Astrocyte of the spinal cord (primary cell): ENCODE measurements around the gene SLC35F3.

Source experiments
- DNase-seq: peaks from one replicate; pipeline ENCODE4 v3.0.0; 2011; ENCODE audit warnings: low read depth, low spot score
- H3K4me3 ChIP-seq: 2 replicates; pipeline ENCODE4 v1.5.1; 2011; ENCODE audit warnings: low read depth, mild to moderate bottlenecking, low read length, moderate library complexity
- in situ Hi-C: cut with HindIII; loops from 2 replicates; pipeline ENCODE4 v1.10.0; 2017; ENCODE audit warnings: low sequenced_read_pairs
- TF ChIP-seq, protein P1 (sequence below): IDR thresholded peaks from 2 replicates; pipeline ENCODE4 v1.5.1; 2012; ENCODE audit warnings: low read depth, mild to moderate bottlenecking, low read length, inconsistent platforms

Gene SLC35F3

DNA sequence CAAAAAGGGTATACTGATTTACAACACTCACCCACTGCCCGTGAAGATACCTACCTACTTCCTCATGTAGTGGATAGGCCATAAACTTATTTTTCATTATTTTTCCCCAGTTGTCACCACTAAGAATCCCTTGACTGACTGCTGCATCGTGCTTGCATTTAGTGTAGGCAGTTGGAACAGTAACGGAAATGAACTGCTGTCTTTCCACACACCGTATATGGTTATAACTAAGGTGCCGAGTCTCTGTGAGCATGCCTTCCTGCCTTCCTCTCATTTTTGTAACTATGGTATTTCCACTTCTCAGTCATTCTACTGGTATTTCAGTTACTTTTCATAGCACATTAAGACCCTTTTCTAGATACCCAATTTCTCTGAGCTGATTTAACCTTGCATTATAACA lies 36.4 kb downstream of the SLC35F3 start:
- DNase-seq: no peak
- TF ChIP-seq, protein P1, sequence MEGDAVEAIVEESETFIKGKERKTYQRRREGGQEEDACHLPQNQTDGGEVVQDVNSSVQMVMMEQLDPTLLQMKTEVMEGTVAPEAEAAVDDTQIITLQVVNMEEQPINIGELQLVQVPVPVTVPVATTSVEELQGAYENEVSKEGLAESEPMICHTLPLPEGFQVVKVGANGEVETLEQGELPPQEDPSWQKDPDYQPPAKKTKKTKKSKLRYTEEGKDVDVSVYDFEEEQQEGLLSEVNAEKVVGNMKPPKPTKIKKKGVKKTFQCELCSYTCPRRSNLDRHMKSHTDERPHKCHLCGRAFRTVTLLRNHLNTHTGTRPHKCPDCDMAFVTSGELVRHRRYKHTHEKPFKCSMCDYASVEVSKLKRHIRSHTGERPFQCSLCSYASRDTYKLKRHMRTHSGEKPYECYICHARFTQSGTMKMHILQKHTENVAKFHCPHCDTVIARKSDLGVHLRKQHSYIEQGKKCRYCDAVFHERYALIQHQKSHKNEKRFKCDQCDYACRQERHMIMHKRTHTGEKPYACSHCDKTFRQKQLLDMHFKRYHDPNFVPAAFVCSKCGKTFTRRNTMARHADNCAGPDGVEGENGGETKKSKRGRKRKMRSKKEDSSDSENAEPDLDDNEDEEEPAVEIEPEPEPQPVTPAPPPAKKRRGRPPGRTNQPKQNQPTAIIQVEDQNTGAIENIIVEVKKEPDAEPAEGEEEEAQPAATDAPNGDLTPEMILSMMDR: no peak
- in situ Hi-C loops: no loop called here
- no peak overlapping the region for H3K4me3 ChIP-seq

DNA sequence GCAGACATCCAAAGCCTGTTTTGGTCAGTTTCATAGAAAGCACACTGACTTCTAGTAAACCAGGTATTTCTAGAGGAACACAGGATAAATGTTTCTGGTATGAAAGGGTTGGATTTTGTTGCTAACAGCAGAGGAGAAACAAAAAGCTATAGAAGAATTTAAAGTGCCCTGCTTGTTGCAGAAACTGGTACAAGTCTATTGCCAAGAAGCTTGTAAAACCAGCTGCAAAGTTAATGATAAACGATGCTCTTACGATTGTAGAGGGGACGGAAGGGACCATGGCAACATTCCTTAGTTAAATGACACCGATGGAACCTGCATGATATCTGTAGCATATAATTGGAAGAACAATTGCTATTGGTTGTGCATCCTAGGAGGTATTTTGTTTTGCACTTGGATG lies 40.1 kb downstream of the SLC35F3 start:
- TF ChIP-seq, protein P1: no peak
- H3K4me3 ChIP-seq: no peak overlapping the region
- in situ Hi-C loops: no loop called here
- no peak for DNase-seq

DNA sequence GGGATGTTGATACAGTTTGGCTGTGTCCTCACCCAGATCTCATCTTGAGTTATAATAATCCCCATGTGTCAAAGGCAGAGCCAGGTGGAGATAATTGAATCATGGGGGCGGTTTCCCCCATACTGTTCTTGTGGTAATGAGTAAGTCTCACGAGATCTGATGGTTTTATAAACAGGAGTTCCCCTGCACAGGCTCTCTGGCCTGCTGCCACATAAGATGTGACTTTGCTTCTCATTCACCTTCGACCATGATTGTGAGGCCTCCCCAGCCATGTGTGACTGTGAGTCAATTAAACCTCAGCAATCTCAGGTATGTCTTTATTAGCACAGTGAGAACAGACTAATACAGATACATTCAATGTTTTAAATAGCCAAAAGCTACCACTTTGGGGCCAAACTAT lies 41.1 kb downstream of the SLC35F3 start:
- in situ Hi-C loops: no loop called here
- no peak overlapping the region for H3K4me3 ChIP-seq
- TF ChIP-seq, protein P1: no peak
- peak; percentile 50 for DNase-seq

DNA sequence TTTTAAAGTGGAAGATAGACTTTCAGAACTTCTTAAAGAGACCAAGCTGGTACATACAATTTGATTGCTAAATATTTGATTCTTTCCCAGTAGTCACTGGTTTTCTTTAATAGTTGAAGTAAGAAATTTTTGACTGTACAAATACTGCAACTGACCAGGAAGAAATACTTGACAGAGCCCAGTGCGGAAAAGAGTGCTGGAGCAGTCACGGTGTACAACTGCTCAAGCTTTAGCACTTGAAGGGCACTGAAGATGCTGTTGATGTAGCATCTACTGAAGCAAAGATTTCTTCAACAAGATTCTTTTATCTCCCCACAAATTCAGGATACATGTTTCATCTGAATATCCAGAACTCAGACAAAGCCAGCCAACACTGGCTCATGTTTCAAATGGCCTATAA lies 41.5 kb downstream of the SLC35F3 start:
- no peak overlapping the region for H3K4me3 ChIP-seq
- DNase-seq: no peak
- in situ Hi-C loops: no loop called here
- TF ChIP-seq, protein P1: no peak

DNA sequence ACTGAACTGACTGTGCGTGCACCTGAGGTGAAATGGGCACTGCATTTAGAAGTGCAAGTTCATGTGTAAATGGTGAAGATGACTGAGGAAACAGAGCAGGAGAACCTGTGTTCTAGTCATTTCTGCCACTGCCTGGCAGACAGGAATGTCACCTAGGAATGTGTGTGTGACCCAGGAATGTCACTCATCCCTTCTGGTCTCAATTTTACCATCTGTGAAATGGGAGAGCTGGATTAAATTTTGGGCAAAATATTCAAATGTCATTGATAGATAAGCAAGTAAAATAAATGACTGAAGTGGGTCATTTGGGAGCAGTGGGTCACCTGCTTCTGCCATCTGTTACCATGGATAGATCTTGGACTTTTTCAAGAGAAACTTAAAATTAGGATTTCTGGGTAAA lies 42.2 kb downstream of the SLC35F3 start:
- no peak overlapping the region for H3K4me3 ChIP-seq
- in situ Hi-C loops: no loop called here
- DNase-seq: no peak
- TF ChIP-seq, protein P1: no peak

DNA sequence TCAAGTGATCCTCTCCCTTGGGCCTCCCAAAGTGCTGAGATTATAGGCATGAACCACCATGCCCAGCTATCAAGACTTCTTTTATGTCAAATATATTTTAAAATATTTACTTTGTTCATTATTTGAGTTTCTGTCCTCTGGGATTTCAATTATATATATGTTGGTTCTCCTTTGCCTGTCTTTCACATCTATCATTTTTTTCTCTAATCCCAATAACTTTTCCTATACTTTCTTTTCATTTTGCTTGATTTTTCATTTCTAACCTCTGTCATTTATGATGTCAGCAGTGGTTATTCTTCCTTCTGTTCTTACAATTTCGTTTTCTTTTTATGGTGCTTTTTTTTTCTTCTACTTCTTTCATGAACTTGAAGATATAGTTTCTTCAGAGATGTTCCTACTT lies 47.3 kb downstream of the SLC35F3 start:
- DNase-seq: no peak
- in situ Hi-C loops: no loop called here
- no peak overlapping the region for H3K4me3 ChIP-seq
- TF ChIP-seq, protein P1: no peak

DNA sequence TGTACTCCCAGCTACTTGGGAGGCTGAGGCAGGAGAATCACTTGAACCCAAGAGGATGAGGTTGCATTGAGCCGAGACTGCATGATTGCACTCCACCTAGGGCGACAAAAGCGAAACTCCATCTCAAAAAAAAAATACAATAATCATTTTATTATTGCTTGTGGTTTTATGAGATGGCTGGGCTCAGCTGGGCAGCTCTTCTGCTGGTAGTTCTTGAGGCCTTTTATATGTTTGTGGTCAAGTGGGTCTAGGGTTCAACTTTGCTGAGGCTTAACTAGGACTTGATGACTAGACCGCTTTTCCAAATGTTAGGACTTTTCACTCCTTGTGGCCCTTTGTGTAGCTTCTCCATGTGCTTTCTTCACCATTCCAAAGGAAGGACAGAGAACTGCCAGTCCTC lies 53.2 kb downstream of the SLC35F3 start:
- in situ Hi-C loops: no loop called here
- H3K4me3 ChIP-seq: no peak overlapping the region
- TF ChIP-seq, protein P1: no peak
- DNase-seq: no peak
